Stomach (tissue), 4 donors: Measurements from ENCODE around the gene ATXN7L1.

Experiments used
- CTCF ChIP-seq, 7 experiments: fragments of 450-650 bp in 4 of 7; fragments of 200-600 bp in 3 of 7; sonication (generic) in 3 of 7; IDR thresholded peaks; one replicate each; pipeline ENCODE4 v1.5.1; 2016 to 2019; ENCODE audit warnings: antibody characterized with exemption in 7 of 7, control low read depth in 2 of 7, mild to moderate bottlenecking in 1 of 7
- EP300 ChIP-seq: sonication (generic); formaldehyde crosslinking; IDR thresholded peaks from one replicate; pipeline ENCODE4 v1.6.1; 2017; ENCODE audit warnings: antibody characterized with exemption
- POLR2A ChIP-seq, 4 donors: fragments of 450-650 bp; IDR thresholded peaks; one replicate each; pipeline ENCODE4 v1.6.1; 2016; ENCODE audit warnings: antibody characterized with exemption in 4 of 4, control low read depth in 2 of 4, mild to moderate bottlenecking in 1 of 4, moderate library complexity in 1 of 4
- POLR2AphosphoS5 ChIP-seq, 3 donors: sonication (generic); formaldehyde crosslinking; IDR thresholded peaks; one replicate each; pipeline ENCODE4 v1.6.1; 2016; ENCODE audit warnings: antibody characterized with exemption in 3 of 3

- TF ChIP-seq CTCF (IDR thresholded peaks at IDR 0.05) (no peak), EP300 (no peak), POLR2AphosphoS5 (IDR thresholded peaks at IDR 0.05) (no peak), POLR2A (IDR thresholded peaks at IDR 0.05) (no peak)
These were observed 253.0 kb downstream of the ATXN7L1 start for GRCh38 chr7:105623378-105623777.
